Measurements from ENCODE around the gene NDRG3.

Gene NDRG3

DNA sequence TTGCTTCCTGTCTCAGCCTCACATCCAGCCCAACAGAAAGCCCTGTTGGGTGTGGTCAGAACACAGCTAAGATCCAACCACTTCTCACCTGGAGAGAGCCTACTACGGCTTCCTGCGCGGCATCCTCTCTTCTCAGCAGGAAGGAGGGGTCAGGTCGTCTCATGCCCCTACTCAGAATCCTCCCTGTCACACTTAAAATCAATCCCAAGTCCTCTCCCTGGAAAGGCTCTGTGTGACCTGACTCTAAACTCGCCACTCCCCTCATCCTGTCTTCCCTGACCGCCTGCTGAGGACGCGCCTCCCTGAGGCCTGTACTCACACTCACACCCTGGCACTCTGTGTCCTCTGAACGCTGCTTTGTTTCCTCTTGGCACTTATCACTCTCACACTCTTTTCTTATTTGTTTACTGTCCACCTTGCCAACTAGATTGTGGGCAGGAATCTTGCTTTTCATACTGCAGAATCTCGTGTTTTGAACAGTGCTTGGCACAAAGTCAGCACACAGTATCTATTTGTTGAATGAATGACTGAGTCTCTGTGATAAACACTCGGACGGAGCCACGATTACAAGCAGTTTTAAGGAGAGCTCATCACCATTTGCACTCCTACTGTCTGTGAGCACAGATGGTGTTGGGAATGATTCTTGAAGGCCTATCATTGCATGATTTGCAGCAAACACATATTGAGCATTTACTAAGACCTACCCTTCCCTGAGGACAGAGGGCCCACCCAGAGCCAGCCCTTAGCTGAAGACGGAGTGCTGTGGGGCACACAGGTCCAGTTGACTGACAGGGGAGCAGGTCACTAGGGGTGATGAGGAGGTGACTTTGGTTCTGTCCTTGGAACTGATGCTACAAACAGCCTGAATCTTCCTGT, 121.6 kb downstream of the NDRG3 start:
- Histone ChIP-seq H3K79me2 (ENCODE audit: low read length) (no peaks in the 10 kb centered on the region), H2AFZ (ENCODE audit: low read length) (no peak overlapping the region), H3K4me1 (ENCODE audit: low read length) (no peaks in the 10 kb centered on the region), H3K9me3 (replicated peaks; ENCODE audit: insufficient read depth, low read length) (no peaks in the 10 kb centered on the region), H3K27ac (ENCODE audit: low read length) (no peak overlapping the region), H4K20me1 (ENCODE audit: insufficient read depth, low read length) (no peaks in the 10 kb centered on the region), H3K4me2 (ENCODE audit: low read depth, low read length) (no peak overlapping the region), H3K9ac (ENCODE audit: low read length) (no peak overlapping the region), H3K36me3 (replicated peaks; ENCODE audit: insufficient read depth, low read length) (no peaks in the 10 kb centered on the region), H3K27me3 (replicated peaks; ENCODE audit: insufficient read depth, low read length) (no peaks in the 10 kb centered on the region), H3K9me2 (replicated peaks; ENCODE audit: insufficient read depth, low read length) (no peaks in the 10 kb centered on the region), H3K4me3 (ENCODE audit: low read length) (no peak overlapping the region), H3F3A (ENCODE audit: insufficient read depth, low read length) (no peaks in the 10 kb centered on the region)
- TF ChIP-seq EZH2phosphoT487 (IDR thresholded peaks at IDR 0.05; ENCODE audit: low read length) = no peak
- TF ChIP-seq, protein P1, sequence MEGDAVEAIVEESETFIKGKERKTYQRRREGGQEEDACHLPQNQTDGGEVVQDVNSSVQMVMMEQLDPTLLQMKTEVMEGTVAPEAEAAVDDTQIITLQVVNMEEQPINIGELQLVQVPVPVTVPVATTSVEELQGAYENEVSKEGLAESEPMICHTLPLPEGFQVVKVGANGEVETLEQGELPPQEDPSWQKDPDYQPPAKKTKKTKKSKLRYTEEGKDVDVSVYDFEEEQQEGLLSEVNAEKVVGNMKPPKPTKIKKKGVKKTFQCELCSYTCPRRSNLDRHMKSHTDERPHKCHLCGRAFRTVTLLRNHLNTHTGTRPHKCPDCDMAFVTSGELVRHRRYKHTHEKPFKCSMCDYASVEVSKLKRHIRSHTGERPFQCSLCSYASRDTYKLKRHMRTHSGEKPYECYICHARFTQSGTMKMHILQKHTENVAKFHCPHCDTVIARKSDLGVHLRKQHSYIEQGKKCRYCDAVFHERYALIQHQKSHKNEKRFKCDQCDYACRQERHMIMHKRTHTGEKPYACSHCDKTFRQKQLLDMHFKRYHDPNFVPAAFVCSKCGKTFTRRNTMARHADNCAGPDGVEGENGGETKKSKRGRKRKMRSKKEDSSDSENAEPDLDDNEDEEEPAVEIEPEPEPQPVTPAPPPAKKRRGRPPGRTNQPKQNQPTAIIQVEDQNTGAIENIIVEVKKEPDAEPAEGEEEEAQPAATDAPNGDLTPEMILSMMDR (IDR thresholded peaks at IDR 0.05; ENCODE audit: low read length) = no peak
- no peak for TF ChIP-seq EZH2 (optimal IDR thresholded peaks at IDR 0.05; ENCODE audit: low read depth, low read length)
- no peak for DNase-seq

DNA sequence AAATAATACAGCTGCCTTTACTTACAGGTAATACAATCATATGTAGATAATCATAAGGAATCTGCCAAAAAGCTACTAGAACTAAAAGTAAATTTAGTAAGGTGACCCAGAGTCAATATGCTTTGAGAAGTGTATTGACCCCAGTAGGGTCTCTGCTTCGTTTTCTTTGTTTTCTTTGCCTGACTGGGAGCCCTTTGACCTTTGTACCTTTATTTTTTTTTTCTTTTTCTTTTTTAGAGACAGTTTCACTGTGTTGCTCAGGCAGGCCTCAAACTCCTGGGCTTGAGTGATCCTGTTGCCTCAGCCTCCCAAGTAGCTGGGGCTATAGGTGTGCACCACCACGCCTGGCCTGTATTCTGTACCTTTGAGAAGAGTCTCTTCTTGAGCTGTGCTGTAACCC, 122.4 kb downstream of the NDRG3 start:
- Histone ChIP-seq H3K27me3 (replicated peaks; ENCODE audit: insufficient read depth, low read length) (no peaks in the 10 kb centered on the region), H3K79me2 (ENCODE audit: low read length) (no peaks in the 10 kb centered on the region), H3K9me2 (replicated peaks; ENCODE audit: insufficient read depth, low read length) (no peaks in the 10 kb centered on the region), H3K4me2 (ENCODE audit: low read depth, low read length) (no peak overlapping the region), H3K4me1 (ENCODE audit: low read length) (no peaks in the 10 kb centered on the region), H3K9me3 (replicated peaks; ENCODE audit: insufficient read depth, low read length) (no peaks in the 10 kb centered on the region), H3F3A (ENCODE audit: insufficient read depth, low read length) (no peaks in the 10 kb centered on the region), H3K27ac (ENCODE audit: low read length) (no peak overlapping the region), H2AFZ (ENCODE audit: low read length) (no peak overlapping the region), H3K36me3 (replicated peaks; ENCODE audit: insufficient read depth, low read length) (no peaks in the 10 kb centered on the region), H3K9ac (ENCODE audit: low read length) (no peak overlapping the region), H3K4me3 (ENCODE audit: low read length) (no peak overlapping the region), H4K20me1 (ENCODE audit: insufficient read depth, low read length) (no peaks in the 10 kb centered on the region)
- TF ChIP-seq EZH2phosphoT487 (IDR thresholded peaks at IDR 0.05; ENCODE audit: low read length) = no peak
- TF ChIP-seq, protein P1 (IDR thresholded peaks at IDR 0.05; ENCODE audit: low read length) = no peak
- TF ChIP-seq EZH2 (optimal IDR thresholded peaks at IDR 0.05; ENCODE audit: low read depth, low read length) = no peak
- no peak for DNase-seq

DNA sequence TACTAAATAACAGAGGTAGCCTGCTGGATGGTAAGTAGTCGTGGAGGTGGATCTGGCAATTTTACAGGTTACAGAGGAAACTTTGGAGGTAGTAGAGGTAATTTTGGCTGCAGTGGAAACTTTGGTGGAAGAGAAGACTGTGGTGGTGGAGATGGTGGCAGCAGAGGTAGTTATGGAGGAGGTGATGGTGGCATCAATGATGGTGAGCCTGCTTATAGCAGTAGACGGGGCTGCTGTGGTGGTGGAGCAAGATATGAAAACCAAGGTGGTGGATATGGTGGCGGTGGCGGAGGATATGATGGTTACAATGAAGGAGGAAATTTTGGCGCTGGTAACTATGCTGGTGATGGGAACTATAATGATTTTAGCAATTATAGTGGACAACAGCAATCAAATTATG, 125.0 kb downstream of the NDRG3 start:
- Histone ChIP-seq H3K4me1 (ENCODE audit: low read length) (no peaks in the 10 kb centered on the region), H3K27ac (ENCODE audit: low read length) (no peak overlapping the region), H2AFZ (ENCODE audit: low read length) (no peak overlapping the region), H3K9me2 (replicated peaks; ENCODE audit: insufficient read depth, low read length) (no peaks in the 10 kb centered on the region), H3K9me3 (replicated peaks; ENCODE audit: insufficient read depth, low read length) (no peaks in the 10 kb centered on the region), H3K4me3 (ENCODE audit: low read length) (no peak overlapping the region), H3K4me2 (ENCODE audit: low read depth, low read length) (no peak overlapping the region), H4K20me1 (ENCODE audit: insufficient read depth, low read length) (no peaks in the 10 kb centered on the region), H3K9ac (ENCODE audit: low read length) (no peak overlapping the region), H3F3A (ENCODE audit: insufficient read depth, low read length) (no peaks in the 10 kb centered on the region), H3K36me3 (replicated peaks; ENCODE audit: insufficient read depth, low read length) (no peaks in the 10 kb centered on the region), H3K27me3 (replicated peaks; ENCODE audit: insufficient read depth, low read length) (no peaks in the 10 kb centered on the region), H3K79me2 (ENCODE audit: low read length) (no peaks in the 10 kb centered on the region)
- TF ChIP-seq EZH2phosphoT487 (IDR thresholded peaks at IDR 0.05; ENCODE audit: low read length) (no peak), EZH2 (optimal IDR thresholded peaks at IDR 0.05; ENCODE audit: low read depth, low read length) (no peak)
- TF ChIP-seq, protein P1 (IDR thresholded peaks at IDR 0.05; ENCODE audit: low read length) = no peak
- DNase-seq = no peak
